Prostate gland (tissue), 2 donors: ENCODE data around the gene FGF12. TPM values are rescaled to one million over a fixed set of nuclear protein-coding genes. Genes with fewer than 3 reads are reported as not detected.

Source experiments
- DNase-seq: peaks from one replicate; pipeline ENCODE4 v3.0.0-alpha.2; 2019; ENCODE audit warnings: low spot score
- H3K27ac ChIP-seq, 2 donors: fragments of 200-600 bp; sonication (generic); 2 replicates each; pipeline ENCODE4 v1.5.1; 2017 to 2019
- H3K27me3 ChIP-seq: fragments of 200-600 bp; sonication (generic); replicated peaks from 2 replicates; pipeline ENCODE4 v1.5.1; 2019; ENCODE audit not compliant: insufficient read depth
- H3K36me3 ChIP-seq, 2 donors: fragments of 200-600 bp; sonication (generic); 1 replicate in 1 of 2; 2 replicates in 1 of 2; pipeline versions ENCODE4 v1.5.1 to v1.8.1; 2017 to 2019
- H3K4me1 ChIP-seq: fragments of 200-600 bp; sonication (generic); replicated peaks from 2 replicates; pipeline ENCODE4 v1.5.1; 2019
- H3K4me3 ChIP-seq, 2 donors: fragments of 200-600 bp; sonication (generic); 2 replicates each; pipeline ENCODE4 v1.5.1; 2017 to 2019
- H3K9me3 ChIP-seq: fragments of 200-600 bp; sonication (generic); 2 replicates; pipeline ENCODE4 v1.5.1; 2017
- CTCF ChIP-seq, 4 experiments: fragments of 200-600 bp in 2 of 4; fragments of 450-650 bp in 2 of 4; sonication (generic) in 2 of 4; IDR thresholded peaks; 1 replicate in 3 of 4; 2 replicates in 1 of 4; pipeline ENCODE4 v1.5.1; 2016 to 2019; ENCODE audit warnings: antibody characterized with exemption in 4 of 4, mild to moderate bottlenecking in 2 of 4, moderate library complexity in 2 of 4
- POLR2A ChIP-seq: fragments of 450-650 bp; IDR thresholded peaks from one replicate; pipeline ENCODE4 v1.6.1; 2016; ENCODE audit warnings: antibody characterized with exemption, mild to moderate bottlenecking
- POLR2AphosphoS5 ChIP-seq: sonication (generic); formaldehyde crosslinking; IDR thresholded peaks from one replicate; pipeline ENCODE4 v1.6.1; 2017; ENCODE audit warnings: antibody characterized with exemption
- WGBS: methylation state at CpG from one replicate; pipeline ENCODE4 v1.1.5; 2018; 5-methylcytosine and 5-hydroxymethylcytosine counted together
- intact Hi-C: fragments of 100-400 bp; cut with DNase I; formaldehyde crosslinking; loops from one replicate; pipeline ENCODE4 v1.14.2; 2022
- total RNA-seq, 2 donors: library from RNA; depleted of rRNA; stranded (reverse); fragments of >200 nt; gene quantifications; one replicate each; pipeline ENCODE4 v1.1.0, GENCODE V29; 2016

The FGF12 gene
- total RNA-seq, 2 donors from 2014 or later, result 2.4 to 5.7 TPM

GRCh38 chr3:192422997-192423342, 304.4 kb downstream of the FGF12 start:
- no peaks in the 10 kb centered on the region for H3K27me3 ChIP-seq
- WGBS, result 43% methylated on average over 2 of the region's 2 CpGs
- H3K36me3 ChIP-seq, result no peaks in the 10 kb centered on the region
- H3K27ac ChIP-seq, result no peak overlapping the region
- no peak overlapping the region for H3K4me3 ChIP-seq
- no peaks in the 10 kb centered on the region for H3K4me1 ChIP-seq
- H3K9me3 ChIP-seq, result no peaks in the 10 kb centered on the region
- TF ChIP-seq POLR2A, result no peak
- TF ChIP-seq POLR2AphosphoS5, result no peak
- TF ChIP-seq CTCF (IDR thresholded peaks at IDR 0.05), result peak in 2 of 4 experiments; percentile 45 to 50
- intact Hi-C loops, result loop anchor here (10.0 kb wide), 1 partner anchor 238 kb away; no protein-coding TSS in a partner anchor
- no peak for DNase-seq

GRCh38 chr3:192422321-192422996, 304.9 kb downstream of the FGF12 start:
- H3K27me3 ChIP-seq, result no peaks in the 10 kb centered on the region
- H3K9me3 ChIP-seq, result no peaks in the 10 kb centered on the region
- no peak overlapping the region for H3K27ac ChIP-seq
- H3K4me1 ChIP-seq, result no peaks in the 10 kb centered on the region
- 54% methylated on average over 2 of the region's 2 CpGs for WGBS
- intact Hi-C loops, result loop anchor here (10.0 kb wide), 1 partner anchor 238 kb away; no protein-coding TSS in a partner anchor
- no peak for TF ChIP-seq POLR2AphosphoS5
- TF ChIP-seq POLR2A, result no peak
- no peak for TF ChIP-seq CTCF (IDR thresholded peaks at IDR 0.05)
- H3K4me3 ChIP-seq, result no peak overlapping the region
- H3K36me3 ChIP-seq, result no peaks in the 10 kb centered on the region
- DNase-seq, result no peak

GRCh38 chr3:192419312-192419711, 308.0 kb downstream of the FGF12 start:
- no peak overlapping the region for H3K27ac ChIP-seq
- intact Hi-C loops, result no loop called here

GRCh38 chr3:192417559-192418055, 309.7 kb downstream of the FGF12 start:
- Histone ChIP-seq H3K9me3 (no peaks in the 10 kb centered on the region), H3K4me1 (no peaks in the 10 kb centered on the region), H3K4me3 (no peak overlapping the region), H3K27ac (no peak overlapping the region), H3K36me3 (no peaks in the 10 kb centered on the region), H3K27me3 (no peaks in the 10 kb centered on the region)
- intact Hi-C loops, result no loop called here
- DNase-seq, result no peak
- TF ChIP-seq CTCF (IDR thresholded peaks at IDR 0.05) (no peak), POLR2AphosphoS5 (no peak), POLR2A (no peak)

More at GRCh38 chr3:192419312-192419711, 308.0 kb downstream of the FGF12 start:
- DNase-seq, result no peak
- H3K4me1 ChIP-seq, result no peaks in the 10 kb centered on the region
- H3K4me3 ChIP-seq, result no peak overlapping the region
- 78% methylated on average over 1 of the region's 1 CpG for WGBS
- TF ChIP-seq POLR2A, result no peak
- TF ChIP-seq POLR2AphosphoS5, result no peak
- TF ChIP-seq CTCF (IDR thresholded peaks at IDR 0.05), result no peak
- H3K36me3 ChIP-seq, result no peaks in the 10 kb centered on the region
- no peaks in the 10 kb centered on the region for H3K27me3 ChIP-seq
- no peaks in the 10 kb centered on the region for H3K9me3 ChIP-seq

- H3K36me3 ChIP-seq, result no peaks in the 10 kb centered on the region
- no peak for DNase-seq
- H3K27me3 ChIP-seq, result no peaks in the 10 kb centered on the region
- H3K4me3 ChIP-seq, result no peak overlapping the region
- intact Hi-C loops, result no loop called here
- H3K27ac ChIP-seq, result no peak overlapping the region
- no peaks in the 10 kb centered on the region for H3K4me1 ChIP-seq
- WGBS, result 59% methylated on average over 2 of the region's 2 CpGs
- H3K9me3 ChIP-seq, result no peaks in the 10 kb centered on the region
- TF ChIP-seq POLR2A (no peak), CTCF (IDR thresholded peaks at IDR 0.05) (no peak), POLR2AphosphoS5 (no peak)
Observed at GRCh38 chr3:192417017-192417416, 310.3 kb downstream of the FGF12 start.
